ENCODE data around the gene HS3ST6.
A peak's percentile ranks its signal among the peaks of the same experiment; 100 is the strongest.

Gene HS3ST6

DNA sequence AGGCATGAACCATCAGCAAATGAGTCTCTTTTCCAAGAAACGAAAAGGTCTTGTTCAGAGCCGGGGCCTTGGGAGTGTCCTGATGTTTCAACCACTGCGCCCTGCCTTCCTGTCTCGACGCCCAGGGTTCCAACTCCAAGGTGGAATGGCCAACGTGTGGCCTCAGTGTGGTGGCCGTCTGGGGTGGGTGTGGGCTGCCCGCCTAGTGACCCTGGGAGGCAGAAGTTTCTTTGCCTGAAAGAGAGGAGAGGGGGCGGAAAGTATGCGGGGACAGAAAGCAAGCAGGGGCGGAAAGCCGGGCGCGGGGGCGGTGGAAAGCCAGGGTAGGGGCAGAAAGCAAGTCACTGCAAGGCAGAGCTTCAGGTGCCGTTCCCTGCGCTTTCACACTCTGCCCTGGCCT, 20.7 kb upstream of the HS3ST6 start:
- TF ChIP-seq, protein P1, sequence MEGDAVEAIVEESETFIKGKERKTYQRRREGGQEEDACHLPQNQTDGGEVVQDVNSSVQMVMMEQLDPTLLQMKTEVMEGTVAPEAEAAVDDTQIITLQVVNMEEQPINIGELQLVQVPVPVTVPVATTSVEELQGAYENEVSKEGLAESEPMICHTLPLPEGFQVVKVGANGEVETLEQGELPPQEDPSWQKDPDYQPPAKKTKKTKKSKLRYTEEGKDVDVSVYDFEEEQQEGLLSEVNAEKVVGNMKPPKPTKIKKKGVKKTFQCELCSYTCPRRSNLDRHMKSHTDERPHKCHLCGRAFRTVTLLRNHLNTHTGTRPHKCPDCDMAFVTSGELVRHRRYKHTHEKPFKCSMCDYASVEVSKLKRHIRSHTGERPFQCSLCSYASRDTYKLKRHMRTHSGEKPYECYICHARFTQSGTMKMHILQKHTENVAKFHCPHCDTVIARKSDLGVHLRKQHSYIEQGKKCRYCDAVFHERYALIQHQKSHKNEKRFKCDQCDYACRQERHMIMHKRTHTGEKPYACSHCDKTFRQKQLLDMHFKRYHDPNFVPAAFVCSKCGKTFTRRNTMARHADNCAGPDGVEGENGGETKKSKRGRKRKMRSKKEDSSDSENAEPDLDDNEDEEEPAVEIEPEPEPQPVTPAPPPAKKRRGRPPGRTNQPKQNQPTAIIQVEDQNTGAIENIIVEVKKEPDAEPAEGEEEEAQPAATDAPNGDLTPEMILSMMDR (IDR thresholded peaks at IDR 0.05; ENCODE audit: control insufficient read depth, insufficient read depth, low read depth, low read length, missing control alignments): no peak

DNA sequence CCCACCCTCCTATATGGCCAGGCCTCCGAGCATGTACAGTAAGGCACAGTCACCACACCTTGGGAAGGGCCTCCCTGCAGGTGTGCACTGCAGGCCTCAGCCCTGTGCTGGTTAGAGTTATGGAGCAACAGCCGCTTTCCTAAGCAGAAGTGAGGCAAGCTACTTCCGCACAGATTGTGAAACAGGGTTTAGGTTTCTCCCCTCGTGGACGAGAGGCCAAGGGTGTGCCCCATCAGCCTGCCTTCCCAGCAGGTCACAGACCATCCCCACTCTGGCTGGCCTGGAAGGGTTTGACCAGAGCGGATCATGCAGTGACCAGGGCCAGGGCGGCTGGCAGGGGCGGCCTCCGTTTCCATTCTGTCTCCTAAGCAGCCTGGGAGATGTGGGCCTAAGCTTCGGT, 20.1 kb upstream of the HS3ST6 start:
- no peak overlapping the region for H3K4me3 ChIP-seq (ENCODE audit: control insufficient read depth, low read depth, low read length)
- DNase-seq (ENCODE audit: low read depth): no peak
- TF ChIP-seq, protein P1 (IDR thresholded peaks at IDR 0.05; ENCODE audit: control insufficient read depth, insufficient read depth, low read depth, low read length, missing control alignments): no peak

More for the DNA sequence above, 20.7 kb upstream of the HS3ST6 start:
- no peak for DNase-seq (ENCODE audit: low read depth)
- H3K4me3 ChIP-seq (ENCODE audit: control insufficient read depth, low read depth, low read length): no peak overlapping the region

DNA sequence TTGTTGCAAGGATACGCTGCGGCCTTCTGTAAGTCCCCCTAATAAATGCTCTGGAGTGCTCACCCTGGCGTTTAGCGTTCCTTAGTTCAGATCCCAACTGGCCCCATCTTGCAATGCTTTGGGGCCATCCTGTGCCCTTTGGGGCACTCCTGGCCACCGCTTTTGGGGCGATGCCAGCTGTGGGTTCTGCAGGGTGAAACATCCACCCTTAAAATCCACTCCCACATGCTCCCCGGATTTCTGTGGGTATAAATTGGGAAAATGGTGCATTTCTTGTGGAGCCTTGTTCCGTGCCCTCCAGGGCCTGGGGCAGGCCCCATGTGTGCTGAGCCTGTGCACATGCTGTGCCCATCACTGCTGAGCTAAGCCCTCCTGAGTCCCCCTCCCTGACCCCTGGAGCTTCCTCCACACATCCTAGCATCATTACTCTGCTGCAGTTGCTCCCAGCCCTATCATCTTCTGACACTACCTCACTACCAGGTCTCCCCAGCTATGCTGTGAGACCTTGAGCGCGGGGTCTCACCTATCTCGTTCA, 18.8 kb upstream of the HS3ST6 start:
- H3K4me3 ChIP-seq (ENCODE audit: control insufficient read depth, low read depth, low read length): no peak overlapping the region
- TF ChIP-seq, protein P1 (IDR thresholded peaks at IDR 0.05; ENCODE audit: control insufficient read depth, insufficient read depth, low read depth, low read length, missing control alignments): no peak
- no peak for DNase-seq (ENCODE audit: low read depth)

DNA sequence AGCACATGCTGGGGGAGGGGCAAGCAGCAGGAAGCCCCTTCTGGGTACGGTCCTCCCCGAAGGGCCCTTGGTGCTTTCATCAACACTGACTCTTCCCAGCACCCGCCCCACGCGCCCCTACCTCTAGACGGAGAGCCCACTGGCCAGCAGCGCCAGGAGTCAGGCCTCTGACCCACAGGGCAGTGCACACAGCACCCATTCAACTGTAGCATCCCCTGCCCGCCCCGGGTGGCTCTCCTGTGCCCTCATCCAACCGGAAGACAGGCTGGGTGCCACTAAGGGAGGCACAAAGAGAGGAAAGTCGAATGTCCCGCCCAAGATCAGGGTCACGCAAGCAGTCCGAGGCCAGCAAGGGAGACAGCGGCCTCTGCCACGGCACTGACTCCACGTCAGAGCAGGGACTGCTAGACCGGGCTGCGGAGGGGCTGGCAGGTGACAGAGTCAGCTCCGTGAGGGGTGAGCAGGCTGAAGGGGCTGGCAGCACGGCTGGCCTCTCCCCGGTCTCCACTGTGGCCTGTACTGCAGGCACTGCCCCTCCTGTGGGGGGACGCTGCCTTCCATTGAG, 15.0 kb upstream of the HS3ST6 start:
- TF ChIP-seq, protein P1 (IDR thresholded peaks at IDR 0.05; ENCODE audit: control insufficient read depth, insufficient read depth, low read depth, low read length, missing control alignments): no peak
- DNase-seq (ENCODE audit: low read depth): no peak
- no peak overlapping the region for H3K4me3 ChIP-seq (ENCODE audit: control insufficient read depth, low read depth, low read length)

DNA sequence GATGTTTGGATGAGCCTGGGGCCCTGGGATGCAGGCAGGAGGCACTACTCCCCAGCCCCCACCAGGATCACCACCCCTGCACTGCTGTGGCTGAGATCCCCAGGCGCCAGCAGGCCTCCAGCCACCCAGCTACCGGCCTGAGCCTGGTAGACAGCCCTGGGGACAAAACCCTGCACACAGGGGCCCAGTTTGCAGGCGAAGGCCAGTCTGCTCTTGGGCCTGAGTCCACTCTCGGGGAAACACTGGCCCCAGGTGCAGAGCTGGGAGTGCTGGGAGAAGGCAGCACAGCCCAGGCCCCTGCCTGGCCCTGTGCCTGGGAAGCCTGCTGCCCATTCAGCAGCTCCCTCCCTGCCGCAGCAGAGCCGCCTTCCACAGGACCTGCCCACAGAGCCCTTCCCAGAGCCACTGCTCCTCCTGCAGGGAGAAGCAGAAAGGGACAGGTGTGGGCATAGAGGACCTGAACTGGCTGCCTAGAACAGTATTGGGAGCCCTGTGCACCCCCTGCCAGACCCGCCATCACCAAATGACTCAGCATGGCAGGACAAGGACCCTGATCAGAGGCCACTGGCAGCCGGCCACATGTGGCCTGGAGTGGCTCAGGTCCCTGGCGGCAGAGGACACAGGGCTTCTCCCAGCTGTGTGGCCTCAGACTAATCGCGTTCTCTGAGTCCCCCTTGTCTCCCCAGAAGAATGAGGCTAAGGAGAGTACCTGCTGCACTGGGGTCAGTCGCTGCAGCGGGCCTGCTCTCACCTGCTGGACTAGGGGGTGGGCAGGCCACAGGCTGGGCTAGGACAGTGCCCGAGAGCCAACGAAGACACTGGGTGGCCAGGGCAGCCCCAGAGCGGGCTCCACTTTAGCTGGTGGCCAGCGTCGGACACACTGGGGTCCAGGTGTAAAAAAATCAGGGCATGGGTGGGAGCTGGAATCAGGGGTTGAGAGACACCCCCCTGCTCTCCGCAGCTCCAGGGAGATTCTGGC, 14.1 kb upstream of the HS3ST6 start:
- TF ChIP-seq, protein P1 (IDR thresholded peaks at IDR 0.05; ENCODE audit: control insufficient read depth, insufficient read depth, low read depth, low read length, missing control alignments): peak; percentile 8
- no peak overlapping the region for H3K4me3 ChIP-seq (ENCODE audit: control insufficient read depth, low read depth, low read length)
- DNase-seq (ENCODE audit: low read depth): no peak

DNA sequence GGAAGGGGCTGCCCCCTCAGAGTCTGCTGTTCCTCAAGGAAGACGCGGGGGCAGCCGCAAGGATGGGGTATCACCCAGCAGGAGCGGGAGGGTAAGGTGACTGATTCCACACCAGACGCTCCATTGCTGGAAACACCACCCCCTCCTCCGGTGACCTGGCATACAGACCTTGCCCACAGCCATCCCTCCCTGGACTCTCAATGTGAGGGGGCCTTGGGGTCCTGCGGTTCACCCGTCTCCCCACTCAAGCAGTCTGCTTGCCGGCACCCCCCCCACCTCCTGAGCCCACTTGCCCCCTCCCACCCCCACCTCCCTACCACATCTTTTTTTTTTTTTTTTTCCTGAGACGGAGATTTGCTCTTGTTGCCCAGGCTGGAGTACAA, 12.1 kb upstream of the HS3ST6 start:
- TF ChIP-seq, protein P1 (IDR thresholded peaks at IDR 0.05; ENCODE audit: control insufficient read depth, insufficient read depth, low read depth, low read length, missing control alignments): no peak
- DNase-seq (ENCODE audit: low read depth): no peak
- no peak overlapping the region for H3K4me3 ChIP-seq (ENCODE audit: control insufficient read depth, low read depth, low read length)

All from AG09309 (cell line).